HCT116 (cell line): ENCODE results near the gene TLR1. TPM values are rescaled to one million over a fixed set of nuclear protein-coding genes. Genes with fewer than 3 reads are reported as not detected.

Experiments used
- ATAC-seq: fragments of 200-7000 bp; cut with Tn5 transposase; 2 replicates; pipeline ENCODE4 v1.9.1; 2020; ENCODE audit warnings: mild to moderate bottlenecking, moderate library complexity
- BruUV-seq: library from RNA; stranded (reverse); fragments of 400-500 nt; replicated peaks from 2 replicates; lab custom pipeline; 2021; lab: Mats Ljungman, UMichigan
- CTCF ChIA-PET: fragments of 300-600 bp; sonication (Branson Sonifier 250); formaldehyde crosslinking; loops from one replicate; lab custom pipeline; 2021; ENCODE audit warnings: antibody characterized with exemption; lab: Charles Lee
- POLR2A ChIA-PET: fragments of 300-600, 350-600 bp; sonication (Branson Sonifier 250); formaldehyde crosslinking; loops from one replicate; lab custom pipeline; 2021; ENCODE audit warnings: antibody characterized with exemption; lab: Charles Lee
- RAD21 ChIA-PET, 2 experiments: fragments of 300-600 bp; sonication (Branson Sonifier 250); formaldehyde crosslinking; loops; one replicate each; lab custom pipeline; 2023; ENCODE audit warnings: low total read pairs in 2 of 2; ENCODE audit not compliant: uncharacterized antibody in 2 of 2, unreplicated experiment in 2 of 2, low non-redundant PET in 1 of 2; lab: Charles Lee
- DNase-seq: peaks from one replicate; pipeline ENCODE4 v3.0.0-alpha.2; 2010; ENCODE audit warnings: low read depth, low spot score
- H2AFZ ChIP-seq: fragments of 200-600 bp; shearing (Covaris generic), sonication (generic); 2 replicates; pipeline ENCODE4 v1.6.1; 2017; ENCODE audit warnings: low read depth, mixed run types, mixed read lengths, antibody characterized with exemption, low read length; ENCODE audit not compliant: poor library complexity, severe bottlenecking
- H3K27ac ChIP-seq: 2 replicates; pipeline ENCODE4 v1.5.1; 2012; ENCODE audit warnings: low read depth, low read length
- H3K27me3 ChIP-seq: fragments of 200-600 bp; sonication (generic); 2 replicates; pipeline ENCODE4 v1.6.1; 2016; ENCODE audit warnings: mixed run types, low read length, mixed read lengths; ENCODE audit not compliant: insufficient read depth
- H3K36me3 ChIP-seq, 2 experiments: fragments of 200-500 bp in 1 of 2; fragments of 200-600 bp in 1 of 2; sonication (Bioruptor generic) in 1 of 2; sonication (generic) in 1 of 2; 2 replicates each; pipeline versions ENCODE4 v1.5.1 to v1.6.1; 2014 to 2016; ENCODE audit warnings: low read length in 2 of 2, inconsistent platforms in 1 of 2, mixed read lengths in 1 of 2, mixed run types in 1 of 2; ENCODE audit not compliant: insufficient read depth in 2 of 2, control insufficient read depth in 1 of 2
- H3K4me1 ChIP-seq, 2 experiments: fragments of 200-600 bp in 1 of 2; sonication (generic) in 1 of 2; 2 replicates each; pipeline versions ENCODE4 v1.5.1 to v1.6.1; 2012 to 2017; ENCODE audit warnings: low read length in 2 of 2, inconsistent platforms in 1 of 2, mild to moderate bottlenecking in 1 of 2, mixed read lengths in 1 of 2, mixed run types in 1 of 2, moderate library complexity in 1 of 2; ENCODE audit not compliant: insufficient read depth in 2 of 2, control insufficient read depth in 1 of 2
- H3K4me2 ChIP-seq: fragments of 200-600 bp; sonication (generic); 2 replicates; pipeline ENCODE4 v1.6.1; 2017; ENCODE audit warnings: mixed run types, low read length, mixed read lengths
- H3K4me3 ChIP-seq, 2 experiments: fragments of 200-600 bp in 1 of 2; sonication (generic) in 1 of 2; replicated peaks in 1 of 2; 2 replicates each; pipeline ENCODE4 v1.5.1; 2011 to 2016; ENCODE audit warnings: low read length in 2 of 2, control low read depth in 1 of 2, low read depth in 1 of 2, mild to moderate bottlenecking in 1 of 2, mixed read lengths in 1 of 2, mixed run types in 1 of 2
- H3K79me2 ChIP-seq: fragments of 200-600 bp; sonication (generic); 2 replicates; pipeline ENCODE4 v1.6.1; 2017; ENCODE audit warnings: mild to moderate bottlenecking, mixed run types, low read length, moderate library complexity, mixed read lengths; ENCODE audit not compliant: insufficient read depth
- H3K9ac ChIP-seq: fragments of 200-600 bp; sonication (generic); 2 replicates; pipeline ENCODE4 v1.6.1; 2016; ENCODE audit warnings: low read length, mixed read lengths
- H3K9me2 ChIP-seq: fragments of 200-600 bp; sonication (generic), shearing (Covaris generic); 2 replicates; pipeline ENCODE4 v1.6.1; 2017; ENCODE audit warnings: mixed run types, mild to moderate bottlenecking, moderate library complexity; ENCODE audit not compliant: insufficient read depth
- H3K9me3 ChIP-seq, 2 experiments: fragments of 200-500 bp in 1 of 2; fragments of 200-600 bp in 1 of 2; sonication (Bioruptor generic) in 1 of 2; sonication (generic) in 1 of 2; 2 replicates each; pipeline ENCODE4 v1.6.1; 2014 to 2017; ENCODE audit warnings: low read length in 2 of 2, mixed read lengths in 2 of 2, inconsistent platforms in 1 of 2, low read depth in 1 of 2, mild to moderate bottlenecking in 1 of 2, mixed run types in 1 of 2, moderate library complexity in 1 of 2; ENCODE audit not compliant: control insufficient read depth in 1 of 2, insufficient read depth in 1 of 2
- H4K20me1 ChIP-seq: fragments of 200-600 bp; sonication (generic), shearing (Covaris generic); 2 replicates; pipeline ENCODE4 v1.6.1; 2017; ENCODE audit warnings: mixed run types, mild to moderate bottlenecking, moderate library complexity; ENCODE audit not compliant: insufficient read depth
- CBX3 ChIP-seq: IDR thresholded peaks from 2 replicates; pipeline ENCODE4 v1.6.1; 2012; ENCODE audit warnings: low read depth
- CEBPB ChIP-seq: IDR thresholded peaks from 2 replicates; pipeline ENCODE4 v1.6.1; 2012; ENCODE audit warnings: low read depth
- ELF1 ChIP-seq: IDR thresholded peaks from 2 replicates; pipeline ENCODE4 v1.6.1; 2012; ENCODE audit warnings: low read depth, borderline replicate concordance
- JUND ChIP-seq: IDR thresholded peaks from 2 replicates; pipeline ENCODE4 v1.6.1; 2012
- RAD21 ChIP-seq: IDR thresholded peaks from 2 replicates; pipeline ENCODE4 v1.6.1; 2012; ENCODE audit warnings: low read depth, mild to moderate bottlenecking
- SIN3A ChIP-seq: IDR thresholded peaks from 2 replicates; pipeline ENCODE4 v1.6.1; 2012; ENCODE audit warnings: low read depth
- SRF ChIP-seq: IDR thresholded peaks from 2 replicates; pipeline ENCODE4 v1.6.1; 2012; ENCODE audit warnings: low read depth
- intact Hi-C: fragments of 100-400 bp; cut with micrococcal nuclease; formaldehyde crosslinking; loops from 2 replicates; pipeline ENCODE4 v1.10.0; 2022
- total RNA-seq: library from RNA; stranded (reverse); gene quantifications from one replicate; pipeline ENCODE4 v1.2.1, GENCODE V29; 2021; ENCODE audit not compliant: unreplicated experiment
- TF ChIP-seq, protein P1 (sequence below): IDR thresholded peaks from 2 replicates; pipeline ENCODE4 v1.6.1; 2012; ENCODE audit warnings: low read depth
- TF ChIP-seq, protein P2 (sequence below): IDR thresholded peaks from 2 replicates; pipeline ENCODE4 v1.6.1; 2011; ENCODE audit warnings: mild to moderate bottlenecking, low read length, moderate library complexity; ENCODE audit not compliant: insufficient replicate concordance; ENCODE audit errors: extremely low read depth

TLR1 gene
- total RNA-seq, 1 experiment from 2014 or later = 1.4 TPM

DNA sequence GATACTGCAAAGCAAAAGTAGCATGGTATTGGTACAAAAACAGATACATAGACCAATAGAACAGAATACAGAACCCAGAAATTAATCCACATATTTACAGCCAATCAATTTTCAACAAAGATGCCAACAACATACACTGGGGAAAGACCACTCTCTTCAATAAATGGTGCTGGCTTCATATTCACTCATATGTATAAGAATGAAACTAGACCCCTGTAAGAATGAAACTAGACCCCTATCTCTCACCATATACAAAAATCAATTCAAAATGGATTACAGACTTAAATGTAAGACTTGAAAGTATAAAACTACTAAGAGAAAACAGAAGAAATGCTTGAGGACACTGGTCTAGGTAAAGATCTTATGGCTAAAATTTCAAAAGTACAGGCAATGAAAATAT, 32.7 kb upstream of the TLR1 start:
- H3K27me3 ChIP-seq = no peaks in the 10 kb centered on the region
- RAD21 ChIA-PET = no interaction called here
- H3K9me3 ChIP-seq = no peaks in the 10 kb centered on the region
- H3K4me2 ChIP-seq = no peak overlapping the region
- BruUV-seq = no TSS peak
- H3K4me1 ChIP-seq = peaks cover 0 to 10% of the 10 kb centered on the region in 2 experiments; a peak in 2 of 4 replicates
- no peak overlapping the region for H2AFZ ChIP-seq
- no peak for DNase-seq
- intact Hi-C loops = no loop called here
- TF ChIP-seq, protein P1, sequence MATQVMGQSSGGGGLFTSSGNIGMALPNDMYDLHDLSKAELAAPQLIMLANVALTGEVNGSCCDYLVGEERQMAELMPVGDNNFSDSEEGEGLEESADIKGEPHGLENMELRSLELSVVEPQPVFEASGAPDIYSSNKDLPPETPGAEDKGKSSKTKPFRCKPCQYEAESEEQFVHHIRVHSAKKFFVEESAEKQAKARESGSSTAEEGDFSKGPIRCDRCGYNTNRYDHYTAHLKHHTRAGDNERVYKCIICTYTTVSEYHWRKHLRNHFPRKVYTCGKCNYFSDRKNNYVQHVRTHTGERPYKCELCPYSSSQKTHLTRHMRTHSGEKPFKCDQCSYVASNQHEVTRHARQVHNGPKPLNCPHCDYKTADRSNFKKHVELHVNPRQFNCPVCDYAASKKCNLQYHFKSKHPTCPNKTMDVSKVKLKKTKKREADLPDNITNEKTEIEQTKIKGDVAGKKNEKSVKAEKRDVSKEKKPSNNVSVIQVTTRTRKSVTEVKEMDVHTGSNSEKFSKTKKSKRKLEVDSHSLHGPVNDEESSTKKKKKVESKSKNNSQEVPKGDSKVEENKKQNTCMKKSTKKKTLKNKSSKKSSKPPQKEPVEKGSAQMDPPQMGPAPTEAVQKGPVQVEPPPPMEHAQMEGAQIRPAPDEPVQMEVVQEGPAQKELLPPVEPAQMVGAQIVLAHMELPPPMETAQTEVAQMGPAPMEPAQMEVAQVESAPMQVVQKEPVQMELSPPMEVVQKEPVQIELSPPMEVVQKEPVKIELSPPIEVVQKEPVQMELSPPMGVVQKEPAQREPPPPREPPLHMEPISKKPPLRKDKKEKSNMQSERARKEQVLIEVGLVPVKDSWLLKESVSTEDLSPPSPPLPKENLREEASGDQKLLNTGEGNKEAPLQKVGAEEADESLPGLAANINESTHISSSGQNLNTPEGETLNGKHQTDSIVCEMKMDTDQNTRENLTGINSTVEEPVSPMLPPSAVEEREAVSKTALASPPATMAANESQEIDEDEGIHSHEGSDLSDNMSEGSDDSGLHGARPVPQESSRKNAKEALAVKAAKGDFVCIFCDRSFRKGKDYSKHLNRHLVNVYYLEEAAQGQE = no peak
- TF ChIP-seq, all 23 proteins: peak for 0
- no peaks in the 10 kb centered on the region for H3K36me3 ChIP-seq
- H4K20me1 ChIP-seq = no peaks in the 10 kb centered on the region
- no peak for ATAC-seq
- H3K9me2 ChIP-seq = no peaks in the 10 kb centered on the region
- H3K9ac ChIP-seq = no peak overlapping the region
- H3K79me2 ChIP-seq = no peaks in the 10 kb centered on the region
- no peak overlapping the region for H3K27ac ChIP-seq
- no peak overlapping the region for H3K4me3 ChIP-seq
- POLR2A ChIA-PET = no interaction called here
- CTCF ChIA-PET = no interaction called here

DNA sequence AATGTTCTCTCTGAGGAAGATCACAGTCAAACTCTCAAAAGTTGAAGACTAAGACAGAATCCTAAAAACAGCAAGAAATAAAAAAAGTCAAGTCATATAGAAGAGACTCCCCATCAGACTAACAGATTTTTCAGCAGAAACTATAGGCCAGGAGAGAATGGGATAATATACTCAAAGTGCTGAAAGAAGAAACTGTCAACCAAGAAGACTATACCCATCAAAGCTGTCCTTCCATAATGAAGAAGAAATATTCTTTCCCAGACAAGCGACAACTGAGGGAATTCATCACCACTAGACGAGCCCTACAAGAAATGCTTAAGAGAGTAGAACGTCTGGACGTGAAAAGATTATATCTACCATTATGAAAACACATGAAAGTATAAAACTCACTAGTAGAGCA, 30.0 kb upstream of the TLR1 start:
- no peaks in the 10 kb centered on the region for H3K9me3 ChIP-seq
- no peak overlapping the region for H3K9ac ChIP-seq
- H3K36me3 ChIP-seq = no peaks in the 10 kb centered on the region
- H2AFZ ChIP-seq = no peak overlapping the region
- H3K4me1 ChIP-seq = peaks cover 0 to 10% of the 10 kb centered on the region in 2 experiments; a peak in 2 of 4 replicates
- CTCF ChIA-PET = no interaction called here
- intact Hi-C loops = no loop called here
- ATAC-seq (no peak), DNase-seq (no peak)
- no peaks in the 10 kb centered on the region for H3K27me3 ChIP-seq
- H3K27ac ChIP-seq = no peak overlapping the region
- no peak overlapping the region for H3K4me3 ChIP-seq
- no TSS peak for BruUV-seq
- RAD21 ChIA-PET = no interaction called here
- TF ChIP-seq RAD21 (no peak), SRF (no peak), JUND (no peak), SIN3A (no peak), CEBPB (no peak), ELF1 (no peak), CBX3 (no peak)
- TF ChIP-seq, protein P2, sequence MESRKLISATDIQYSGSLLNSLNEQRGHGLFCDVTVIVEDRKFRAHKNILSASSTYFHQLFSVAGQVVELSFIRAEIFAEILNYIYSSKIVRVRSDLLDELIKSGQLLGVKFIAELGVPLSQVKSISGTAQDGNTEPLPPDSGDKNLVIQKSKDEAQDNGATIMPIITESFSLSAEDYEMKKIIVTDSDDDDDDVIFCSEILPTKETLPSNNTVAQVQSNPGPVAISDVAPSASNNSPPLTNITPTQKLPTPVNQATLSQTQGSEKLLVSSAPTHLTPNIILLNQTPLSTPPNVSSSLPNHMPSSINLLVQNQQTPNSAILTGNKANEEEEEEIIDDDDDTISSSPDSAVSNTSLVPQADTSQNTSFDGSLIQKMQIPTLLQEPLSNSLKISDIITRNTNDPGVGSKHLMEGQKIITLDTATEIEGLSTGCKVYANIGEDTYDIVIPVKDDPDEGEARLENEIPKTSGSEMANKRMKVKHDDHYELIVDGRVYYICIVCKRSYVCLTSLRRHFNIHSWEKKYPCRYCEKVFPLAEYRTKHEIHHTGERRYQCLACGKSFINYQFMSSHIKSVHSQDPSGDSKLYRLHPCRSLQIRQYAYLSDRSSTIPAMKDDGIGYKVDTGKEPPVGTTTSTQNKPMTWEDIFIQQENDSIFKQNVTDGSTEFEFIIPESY = no peak
- TF ChIP-seq, all 23 proteins: peak for 0
- Histone ChIP-seq H3K4me2 (no peak overlapping the region), H4K20me1 (no peaks in the 10 kb centered on the region), H3K9me2 (no peaks in the 10 kb centered on the region), H3K79me2 (no peaks in the 10 kb centered on the region)
- POLR2A ChIA-PET = no interaction called here
